ENCODE measurements around the gene ZNF334.

ZNF334 gene

GRCh38 chr20:46487628-46488027, 25.7 kb downstream of the ZNF334 start:
- no peak for TF ChIP-seq CTCF (conservative IDR thresholded peaks at IDR 0.05; ENCODE audit: low read depth, low read length)
- H3K4me3 ChIP-seq (ENCODE audit: low read depth, low read length), result no peak overlapping the region
- DNase-seq (ENCODE audit: low read depth), result no peak

DNA sequence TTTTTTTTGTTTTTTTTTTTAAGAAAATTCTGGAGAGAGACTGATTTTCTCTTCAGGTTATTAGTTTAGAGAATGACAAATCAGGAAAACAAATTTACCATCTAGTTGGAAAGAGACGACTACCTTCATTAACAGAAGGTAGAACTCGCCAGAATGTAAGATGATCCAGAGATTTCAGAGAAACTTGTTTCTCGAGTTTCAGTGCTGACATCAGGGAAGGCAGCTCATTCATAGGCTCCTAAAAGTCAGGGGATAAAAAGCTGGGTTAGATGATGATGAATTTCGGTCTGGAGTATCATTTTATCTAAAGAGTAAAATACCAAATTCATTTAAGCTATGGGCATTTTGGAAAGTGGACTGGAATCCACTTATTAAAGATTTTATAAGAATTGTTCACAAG, 27.9 kb downstream of the ZNF334 start:
- no peak for DNase-seq (ENCODE audit: low read depth)
- TF ChIP-seq CTCF (conservative IDR thresholded peaks at IDR 0.05; ENCODE audit: low read depth, low read length), result no peak
- H3K4me3 ChIP-seq (ENCODE audit: low read depth, low read length), result no peak overlapping the region

GRCh38 chr20:46484954-46485353, 28.4 kb downstream of the ZNF334 start:
- no peak for DNase-seq (ENCODE audit: low read depth)
- H3K4me3 ChIP-seq (ENCODE audit: low read depth, low read length), result no peak overlapping the region
- no peak for TF ChIP-seq CTCF (conservative IDR thresholded peaks at IDR 0.05; ENCODE audit: low read depth, low read length)

DNA sequence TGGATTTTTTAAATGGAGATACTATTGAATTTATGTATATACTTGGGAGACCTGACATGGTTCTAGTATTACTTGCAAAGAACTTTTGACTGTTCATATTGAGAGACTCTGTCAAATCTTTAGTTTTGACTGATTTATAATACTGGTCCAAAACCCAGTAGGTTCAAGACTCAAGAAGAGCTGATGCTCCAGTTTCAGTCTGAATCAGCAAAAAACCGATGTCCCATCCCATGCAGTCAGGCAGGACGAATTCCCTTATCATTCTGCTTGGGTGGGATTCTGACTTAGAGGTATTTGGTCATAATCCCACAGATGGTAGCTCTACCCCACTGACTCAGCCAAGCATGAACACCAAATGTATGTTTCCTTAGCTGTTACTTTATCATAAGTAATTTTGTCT, 29.5 kb downstream of the ZNF334 start:
- no peak for TF ChIP-seq CTCF (conservative IDR thresholded peaks at IDR 0.05; ENCODE audit: low read depth, low read length)
- no peak overlapping the region for H3K4me3 ChIP-seq (ENCODE audit: low read depth, low read length)
- DNase-seq (ENCODE audit: low read depth), result no peak

DNA sequence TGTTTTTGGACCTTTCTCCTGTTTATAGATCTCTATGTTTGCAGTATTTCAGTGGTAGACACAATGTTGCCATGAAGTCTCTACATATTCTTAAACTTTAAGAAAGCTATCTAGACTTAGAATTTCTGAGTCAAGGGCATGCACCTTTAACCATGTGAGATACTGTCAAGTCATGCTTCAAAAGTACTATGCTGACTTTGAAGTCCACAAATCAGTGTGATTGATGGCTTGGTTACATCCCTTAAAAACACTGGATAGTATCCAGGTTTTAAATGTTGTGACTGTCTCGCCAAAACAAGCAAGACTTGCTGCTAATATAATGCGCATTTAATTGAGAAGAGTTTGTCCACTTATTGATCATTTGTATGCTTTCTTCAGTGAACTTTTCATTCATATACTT, 30.5 kb downstream of the ZNF334 start:
- no peak for TF ChIP-seq CTCF (conservative IDR thresholded peaks at IDR 0.05; ENCODE audit: low read depth, low read length)
- DNase-seq (ENCODE audit: low read depth), result no peak
- no peak overlapping the region for H3K4me3 ChIP-seq (ENCODE audit: low read depth, low read length)

- no peak for DNase-seq (ENCODE audit: low read depth)
- H3K4me3 ChIP-seq (ENCODE audit: low read depth, low read length), result no peak overlapping the region
- no peak for TF ChIP-seq CTCF (conservative IDR thresholded peaks at IDR 0.05; ENCODE audit: low read depth, low read length)
Observed at GRCh38 chr20:46477640-46478039, 35.7 kb downstream of the ZNF334 start.

DNA sequence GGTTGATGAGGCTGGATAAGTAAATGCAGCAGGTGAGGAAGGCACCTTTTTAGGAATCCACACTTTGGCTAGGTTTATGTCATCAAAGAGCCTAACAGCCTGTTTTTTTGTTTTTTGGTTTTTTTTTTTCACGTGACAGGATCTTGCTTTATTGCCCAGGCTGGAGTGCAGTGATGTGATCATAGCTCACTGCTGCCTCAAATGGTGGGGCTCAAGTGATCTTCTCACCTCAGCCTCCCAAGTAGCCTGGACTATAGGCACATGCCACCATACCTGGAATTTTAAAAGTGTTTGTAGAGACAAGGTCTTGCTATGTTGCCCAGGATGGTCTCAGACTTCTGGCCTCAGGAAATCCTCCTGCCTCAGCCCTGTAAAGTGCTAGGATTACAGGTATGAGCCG, 36.1 kb downstream of the ZNF334 start:
- no peak overlapping the region for H3K4me3 ChIP-seq (ENCODE audit: low read depth, low read length)
- TF ChIP-seq CTCF (conservative IDR thresholded peaks at IDR 0.05; ENCODE audit: low read depth, low read length), result no peak
- DNase-seq (ENCODE audit: low read depth), result no peak

All from choroid plexus epithelial cell (primary cell).